ENCODE results near the gene EFNA5. TPM values are rescaled to one million over a fixed set of nuclear protein-coding genes. Genes with fewer than 3 reads are reported as not detected.

EFNA5 gene
- total RNA-seq, 1 donor from 2014 or later: 2.2 TPM

DNA sequence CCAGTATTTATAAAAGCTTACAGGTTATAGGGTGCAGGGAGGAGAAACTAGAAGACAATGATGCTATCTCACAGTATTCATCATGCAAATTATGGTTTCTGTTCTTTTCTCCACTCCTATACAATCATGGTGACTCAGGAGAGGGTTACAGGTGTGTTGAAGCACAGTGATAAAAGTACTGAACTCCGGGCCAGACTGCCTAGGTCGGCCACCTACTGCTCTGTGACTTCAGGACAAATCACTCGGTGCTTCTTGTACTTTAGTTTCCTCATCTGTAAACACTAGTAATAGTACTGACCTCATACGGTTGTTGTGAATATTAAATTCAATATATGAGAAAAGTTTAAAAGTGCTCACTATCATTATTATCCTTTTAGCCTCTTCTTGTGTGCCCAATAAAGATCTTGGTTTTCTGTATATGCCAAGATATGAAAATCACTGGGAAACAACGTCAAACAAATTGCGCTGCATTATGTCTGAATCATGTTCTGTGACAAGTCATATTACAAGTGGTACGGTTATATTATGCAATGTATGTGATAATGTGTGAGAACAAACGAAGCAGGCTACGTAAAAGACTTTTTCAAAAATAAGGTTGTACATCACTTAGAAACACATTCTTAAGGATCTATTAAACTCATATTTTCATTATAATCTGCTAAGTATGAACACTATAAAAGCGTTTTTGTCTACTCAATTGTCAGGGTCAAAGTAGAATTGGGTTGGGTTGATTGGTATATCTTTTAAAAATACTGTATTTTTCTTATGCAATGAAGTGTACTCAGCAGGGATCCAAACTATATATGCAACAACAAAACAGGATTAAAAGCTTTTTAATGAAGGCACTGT is 153.3 kb downstream of the EFNA5 start:
- TF ChIP-seq, protein P1, sequence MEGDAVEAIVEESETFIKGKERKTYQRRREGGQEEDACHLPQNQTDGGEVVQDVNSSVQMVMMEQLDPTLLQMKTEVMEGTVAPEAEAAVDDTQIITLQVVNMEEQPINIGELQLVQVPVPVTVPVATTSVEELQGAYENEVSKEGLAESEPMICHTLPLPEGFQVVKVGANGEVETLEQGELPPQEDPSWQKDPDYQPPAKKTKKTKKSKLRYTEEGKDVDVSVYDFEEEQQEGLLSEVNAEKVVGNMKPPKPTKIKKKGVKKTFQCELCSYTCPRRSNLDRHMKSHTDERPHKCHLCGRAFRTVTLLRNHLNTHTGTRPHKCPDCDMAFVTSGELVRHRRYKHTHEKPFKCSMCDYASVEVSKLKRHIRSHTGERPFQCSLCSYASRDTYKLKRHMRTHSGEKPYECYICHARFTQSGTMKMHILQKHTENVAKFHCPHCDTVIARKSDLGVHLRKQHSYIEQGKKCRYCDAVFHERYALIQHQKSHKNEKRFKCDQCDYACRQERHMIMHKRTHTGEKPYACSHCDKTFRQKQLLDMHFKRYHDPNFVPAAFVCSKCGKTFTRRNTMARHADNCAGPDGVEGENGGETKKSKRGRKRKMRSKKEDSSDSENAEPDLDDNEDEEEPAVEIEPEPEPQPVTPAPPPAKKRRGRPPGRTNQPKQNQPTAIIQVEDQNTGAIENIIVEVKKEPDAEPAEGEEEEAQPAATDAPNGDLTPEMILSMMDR (IDR thresholded peaks at IDR 0.05): no peak

DNA sequence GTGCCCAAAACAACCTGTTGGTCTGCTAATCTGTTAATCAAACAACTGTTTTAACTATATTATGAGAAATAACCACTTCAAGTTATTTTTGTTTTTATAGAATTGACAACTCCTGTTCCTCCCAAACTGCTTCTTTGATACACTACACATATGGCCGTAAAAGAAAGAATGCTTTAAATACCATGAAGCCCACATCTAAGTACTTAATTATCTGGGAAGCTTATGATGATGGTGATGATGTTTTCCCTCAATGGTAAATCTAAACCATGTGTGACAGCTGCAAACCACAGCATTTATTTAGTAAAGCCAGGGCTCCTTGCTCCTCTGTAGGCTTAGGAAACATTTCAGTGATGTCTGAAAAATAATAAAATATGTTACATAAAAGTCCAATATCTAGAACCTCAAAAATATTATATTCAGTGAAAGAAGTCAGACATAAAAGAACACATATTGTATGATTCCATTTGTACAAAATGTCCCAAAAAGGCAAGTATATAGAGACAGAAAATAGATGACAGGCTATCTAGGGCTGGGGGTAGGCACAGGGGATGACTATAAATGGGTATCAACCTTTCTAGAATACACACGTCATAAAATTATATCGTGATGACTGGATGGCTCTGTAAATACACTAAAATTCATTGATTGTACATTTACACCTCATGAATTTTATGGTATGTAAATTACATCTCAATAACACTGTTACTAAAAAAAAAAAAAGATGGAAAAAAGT is 154.1 kb downstream of the EFNA5 start:
- no peak overlapping the region for H3K27ac ChIP-seq
- no peak for DNase-seq (ENCODE audit: low spot score in 2 of 2)
- TF ChIP-seq, protein P1 (IDR thresholded peaks at IDR 0.05): no peak
- no peaks in the 10 kb centered on the region for H3K27me3 ChIP-seq
- H3K9me3 ChIP-seq: no peaks in the 10 kb centered on the region
- H3K4me3 ChIP-seq: no peak overlapping the region
- intact Hi-C loops (cut with DNase I): no loop called here
- no peaks in the 10 kb centered on the region for H3K4me1 ChIP-seq
- H3K36me3 ChIP-seq: no peaks in the 10 kb centered on the region

More for the DNA sequence above, 153.3 kb downstream of the EFNA5 start:
- DNase-seq (ENCODE audit: low spot score in 2 of 2): no peak
- intact Hi-C loops (cut with DNase I): no loop called here
- Histone ChIP-seq H3K27ac (no peak overlapping the region), H3K27me3 (no peaks in the 10 kb centered on the region), H3K9me3 (no peaks in the 10 kb centered on the region), H3K4me3 (no peak overlapping the region), H3K36me3 (no peaks in the 10 kb centered on the region), H3K4me1 (no peaks in the 10 kb centered on the region)

DNA sequence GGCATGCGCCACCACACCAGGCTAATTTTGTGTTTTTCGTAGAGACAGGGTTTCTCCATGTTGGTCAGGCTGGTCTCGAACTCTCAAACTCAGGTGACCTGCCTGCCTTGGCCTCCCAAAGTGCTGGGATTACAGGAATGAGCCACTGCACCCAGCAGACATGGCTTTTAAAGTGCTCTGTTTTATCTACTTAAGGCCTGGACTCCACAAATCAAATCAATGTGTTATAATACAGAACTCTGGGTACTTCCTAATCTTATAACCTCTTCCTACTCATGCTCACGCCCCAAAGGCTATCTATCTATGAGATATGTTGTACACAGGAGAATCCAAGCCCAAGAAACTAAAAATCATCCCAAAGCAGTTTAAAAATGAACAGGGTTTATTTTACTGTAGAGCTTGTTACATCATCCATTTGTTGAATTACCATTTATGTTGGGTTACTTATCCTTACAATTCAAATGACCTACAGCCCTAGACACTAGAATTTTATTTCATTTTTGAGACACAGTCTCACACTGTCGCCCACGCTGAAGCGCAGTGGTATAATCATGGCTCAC is 155.1 kb downstream of the EFNA5 start:
- no peaks in the 10 kb centered on the region for H3K4me1 ChIP-seq
- H3K36me3 ChIP-seq: no peaks in the 10 kb centered on the region
- intact Hi-C loops (cut with DNase I): no loop called here
- H3K4me3 ChIP-seq: no peak overlapping the region
- H3K27me3 ChIP-seq: no peaks in the 10 kb centered on the region
- no peak for DNase-seq (ENCODE audit: low spot score in 2 of 2)
- no peaks in the 10 kb centered on the region for H3K9me3 ChIP-seq
- no peak overlapping the region for H3K27ac ChIP-seq
- TF ChIP-seq, protein P1 (IDR thresholded peaks at IDR 0.05): no peak

DNA sequence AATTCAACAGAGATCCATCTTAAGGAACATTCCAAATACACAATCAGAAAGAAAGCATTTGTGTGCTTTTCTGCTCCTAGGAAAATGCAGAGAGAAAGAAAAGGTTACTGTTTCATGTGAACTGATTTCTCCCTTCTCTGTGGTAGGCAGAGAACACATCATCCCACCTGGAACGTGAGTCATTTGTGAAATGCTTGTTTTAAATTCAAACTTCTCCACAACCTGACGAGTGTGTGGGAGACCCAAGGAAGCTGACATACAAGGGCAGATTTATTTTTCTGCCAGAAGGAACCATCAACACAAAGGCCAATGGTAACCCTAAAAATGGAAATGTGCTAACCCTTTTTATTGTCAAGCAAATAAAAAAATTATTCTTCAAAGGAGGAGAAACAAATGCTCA is 156.4 kb downstream of the EFNA5 start:
- intact Hi-C loops (cut with DNase I): no loop called here
- H3K4me1 ChIP-seq: no peaks in the 10 kb centered on the region
- H3K4me3 ChIP-seq: no peak overlapping the region
- no peaks in the 10 kb centered on the region for H3K36me3 ChIP-seq
- no peak for DNase-seq (ENCODE audit: low spot score in 2 of 2)
- no peaks in the 10 kb centered on the region for H3K27me3 ChIP-seq
- TF ChIP-seq, protein P1 (IDR thresholded peaks at IDR 0.05): no peak
- H3K27ac ChIP-seq: no peak overlapping the region
- H3K9me3 ChIP-seq: no peaks in the 10 kb centered on the region

DNA sequence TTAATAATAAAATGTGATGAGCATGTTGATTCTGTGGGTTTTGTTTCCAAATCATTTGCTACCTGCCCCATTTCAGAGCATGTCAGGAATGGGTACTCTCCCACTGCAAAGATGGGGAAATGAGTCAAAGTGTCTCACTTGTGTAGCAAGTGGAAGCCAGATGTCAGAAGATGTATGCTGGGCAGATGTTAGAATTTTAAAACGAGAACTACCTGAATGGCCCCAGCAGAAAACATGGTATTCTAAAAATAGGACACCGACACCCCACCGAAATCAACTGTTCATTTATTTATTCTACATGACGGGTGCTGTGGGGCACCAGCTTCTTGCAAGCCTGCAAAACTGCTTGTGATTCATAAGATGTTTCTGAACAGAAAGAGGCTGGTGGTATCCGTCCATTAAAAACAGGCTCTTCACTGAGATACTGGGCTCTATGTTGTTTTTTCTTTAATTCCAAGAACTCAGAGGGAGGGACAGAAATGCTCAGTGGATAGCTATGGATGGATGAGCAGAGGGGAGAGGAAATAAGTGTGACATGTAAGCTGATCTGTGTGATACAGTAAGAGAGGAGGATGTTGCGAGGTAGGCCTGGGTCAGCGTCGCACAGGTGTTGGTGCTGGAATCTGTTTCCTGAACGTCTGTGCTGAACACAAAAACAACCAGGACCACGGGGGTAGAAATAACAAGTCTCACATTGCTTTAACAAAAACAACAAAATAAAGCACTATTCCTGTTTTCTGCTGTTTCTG is 157.2 kb downstream of the EFNA5 start:
- no peak for DNase-seq (ENCODE audit: low spot score in 2 of 2)
- H3K9me3 ChIP-seq: no peaks in the 10 kb centered on the region
- H3K27me3 ChIP-seq: no peaks in the 10 kb centered on the region
- H3K36me3 ChIP-seq: no peaks in the 10 kb centered on the region
- no peak overlapping the region for H3K4me3 ChIP-seq
- no peak overlapping the region for H3K27ac ChIP-seq
- no peaks in the 10 kb centered on the region for H3K4me1 ChIP-seq
- intact Hi-C loops (cut with DNase I): no loop called here
- TF ChIP-seq, protein P1 (IDR thresholded peaks at IDR 0.05): no peak
